ENCODE results near the gene TMEM184B. TPM values are rescaled to one million over a fixed set of nuclear protein-coding genes. Genes with fewer than 3 reads are reported as not detected.

The TMEM184B gene
- polyA plus RNA-seq, 1 donor, result 44.1 TPM

DNA sequence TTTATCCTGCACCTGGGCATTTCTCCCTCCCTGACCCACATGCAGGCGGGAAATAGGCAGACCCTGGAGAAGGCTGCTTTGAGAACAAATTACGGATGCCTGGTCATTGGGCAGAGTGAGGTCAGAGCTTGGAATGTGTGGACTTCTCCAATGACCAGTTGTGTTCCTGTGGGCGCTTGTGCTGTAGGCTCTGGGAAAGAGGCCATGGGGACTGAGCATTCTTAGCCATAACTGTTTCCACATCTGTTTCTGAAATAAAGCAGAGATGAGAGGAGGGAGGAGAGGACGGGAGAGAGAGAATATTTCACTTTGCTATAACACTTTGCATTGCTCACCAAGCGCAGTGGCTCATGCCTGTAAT is 11.2 kb upstream of the TMEM184B start:
- DNase-seq, result no peak

DNA sequence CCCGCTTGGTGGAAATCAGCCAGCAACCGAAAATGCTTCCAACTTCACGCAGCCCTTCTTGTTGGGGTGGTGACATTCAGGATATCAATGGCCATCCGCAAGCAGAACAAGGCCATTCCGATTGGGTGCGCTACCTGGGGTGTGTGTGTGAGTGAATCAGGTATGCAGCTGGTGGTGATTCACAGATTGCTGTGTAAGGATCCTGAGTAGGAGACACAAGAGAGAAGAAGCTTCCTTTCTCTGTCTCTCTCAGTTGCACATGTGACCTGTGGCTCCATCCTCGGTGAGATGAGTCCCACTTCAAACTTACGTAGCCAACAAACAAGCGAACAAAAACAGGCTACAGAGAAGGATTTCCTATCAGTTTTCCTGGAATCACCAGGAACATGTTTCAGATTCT is 9.6 kb upstream of the TMEM184B start:
- DNase-seq, result no peak

- DNase-seq, result no peak
Observed at GRCh38 chr22:38276166-38276565, 3.4 kb upstream of the TMEM184B start.

GRCh38 chr22:38273135-38273826 is 471 bp upstream of the TMEM184B start:
- no peak for DNase-seq

DNA sequence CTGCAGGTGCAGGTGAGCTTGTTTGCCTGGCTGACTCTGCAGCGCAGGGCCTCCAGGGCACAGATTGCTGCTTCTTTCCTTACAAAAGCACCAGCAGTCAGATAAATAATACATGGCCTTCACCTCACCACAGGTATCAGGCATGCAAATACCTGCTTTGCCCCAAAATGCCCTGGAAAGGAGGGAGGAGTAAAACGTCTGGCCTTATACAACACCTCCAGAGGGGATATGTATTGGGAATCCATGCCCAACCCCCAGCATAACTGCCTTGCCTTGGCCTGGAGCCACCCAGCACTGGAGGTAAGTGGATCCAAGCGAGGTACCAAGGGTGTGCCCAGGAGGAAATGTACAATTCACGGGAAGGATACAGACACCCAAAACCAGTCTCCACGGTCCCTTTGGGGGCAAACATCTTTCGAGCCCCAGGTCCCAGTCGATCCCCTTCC is 860 bp downstream of the TMEM184B start:
- no peak for DNase-seq

- no peak for DNase-seq
Observed at GRCh38 chr22:38271101-38271500, 1.7 kb downstream of the TMEM184B start.

DNA sequence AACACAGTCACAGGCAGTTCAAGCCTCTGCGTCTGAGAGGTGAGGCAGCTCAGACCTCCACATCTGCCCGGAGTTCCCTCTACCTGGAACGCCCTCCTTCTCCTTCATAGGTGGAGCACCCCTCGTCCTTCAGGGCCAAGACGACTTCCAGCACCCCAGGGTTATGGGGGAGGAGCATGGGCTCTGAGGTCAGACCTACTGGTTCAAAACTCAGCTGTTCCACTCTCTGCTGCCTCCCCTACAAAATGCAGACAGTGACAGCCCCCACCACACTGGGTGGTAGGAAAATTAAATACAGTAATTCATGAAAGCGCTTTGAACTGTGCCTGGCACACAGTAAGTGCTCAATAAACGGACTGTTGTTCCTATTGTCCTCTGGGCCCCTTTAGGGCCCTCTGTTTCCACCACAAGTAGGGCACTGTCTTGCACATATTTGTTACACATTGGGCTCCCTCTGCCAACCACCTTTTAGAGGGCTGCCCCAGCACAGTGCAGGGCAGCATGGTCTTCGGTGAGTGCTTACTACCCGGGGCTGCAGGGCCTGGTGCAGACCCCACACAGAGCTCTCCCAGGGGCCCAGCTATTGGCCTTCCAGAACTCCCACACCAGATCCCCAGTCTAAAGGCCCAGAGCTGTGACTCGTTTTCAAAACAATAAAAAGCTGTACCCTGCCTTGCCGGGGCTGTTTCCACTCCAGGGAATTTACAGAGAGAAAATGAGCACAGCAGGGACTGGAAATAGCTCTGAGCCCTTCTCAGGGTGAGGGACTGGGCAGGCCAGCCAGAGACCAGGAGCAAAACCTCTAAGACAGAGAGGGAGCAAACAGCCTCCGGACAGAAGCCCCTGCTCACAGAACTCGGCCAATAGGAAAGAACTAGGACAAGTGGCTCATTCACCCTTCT is 2.5 kb downstream of the TMEM184B start:
- DNase-seq, result no peak

- no peak for DNase-seq
Observed at GRCh38 chr22:38269466-38269865, 3.3 kb downstream of the TMEM184B start.

GRCh38 chr22:38267086-38267485 is 5.7 kb downstream of the TMEM184B start:
- DNase-seq, result no peak

GRCh38 chr22:38266120-38266519 is 6.7 kb downstream of the TMEM184B start:
- DNase-seq, result no peak

DNA sequence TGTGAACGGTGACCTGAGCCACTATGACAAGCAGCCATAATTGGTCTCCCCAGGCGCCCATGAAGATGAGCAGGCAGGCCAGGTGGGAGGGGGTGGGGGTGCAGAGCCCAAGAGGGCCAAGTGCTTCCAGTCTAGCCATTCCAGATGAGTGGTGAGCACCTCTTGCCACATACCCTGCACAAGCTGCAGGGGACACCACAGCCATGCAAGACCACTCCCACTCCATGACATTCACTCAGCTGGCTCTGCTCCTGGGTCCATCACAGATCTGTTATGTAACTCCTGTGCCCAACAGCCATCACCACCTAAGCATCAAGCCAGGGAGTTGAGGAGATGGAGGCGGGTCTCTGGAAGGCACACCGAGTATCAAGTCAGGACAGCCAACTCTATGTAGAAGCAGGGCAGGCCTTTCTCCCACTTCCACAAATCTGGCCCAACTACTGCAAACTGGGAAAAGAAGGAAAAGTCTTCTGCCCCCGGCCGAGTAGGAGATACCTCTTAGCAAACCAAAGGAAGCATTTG is 8.4 kb downstream of the TMEM184B start:
- no peak for DNase-seq

DNA sequence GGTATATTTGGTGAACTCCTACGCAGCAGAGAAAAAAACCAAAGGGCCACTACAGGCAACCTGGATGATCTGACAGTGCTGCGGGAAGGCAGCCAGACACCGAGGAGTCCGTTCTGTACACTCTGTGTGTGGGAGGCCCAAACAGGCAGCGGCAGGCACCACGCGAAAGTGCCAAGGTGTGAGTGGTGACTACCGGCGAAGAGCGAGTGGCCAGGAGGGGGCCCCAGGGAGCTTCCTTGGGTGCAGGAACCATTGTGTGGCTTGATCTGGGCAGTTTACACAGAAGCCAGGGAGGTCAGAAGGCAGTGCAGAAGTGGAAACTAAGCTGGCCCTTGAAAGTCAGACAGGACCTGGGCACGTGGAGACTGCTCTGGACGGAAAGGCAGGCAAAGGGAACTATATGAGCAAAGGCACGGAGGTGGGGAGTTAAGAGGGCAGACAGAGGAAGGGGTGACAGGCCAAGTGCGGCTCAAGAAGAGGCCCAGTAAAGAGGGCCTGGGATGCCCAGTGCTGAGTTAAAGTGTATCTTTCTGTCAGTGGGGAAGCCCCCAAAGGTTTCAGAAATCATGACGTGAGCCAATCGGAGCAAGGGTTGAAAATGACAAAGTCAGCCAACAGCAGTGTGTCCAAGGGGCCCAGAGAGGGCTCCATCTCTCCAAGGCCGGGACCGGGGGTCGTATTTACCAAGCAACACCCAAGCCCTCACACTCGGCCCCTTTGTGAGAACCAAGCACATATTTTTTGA is 10.6 kb downstream of the TMEM184B start:
- DNase-seq, result no peak

GRCh38 chr22:38260761-38261681 is 11.8 kb downstream of the TMEM184B start:
- no peak for DNase-seq

GRCh38 chr22:38259370-38259769 is 13.4 kb downstream of the TMEM184B start:
- no peak for DNase-seq

DNA sequence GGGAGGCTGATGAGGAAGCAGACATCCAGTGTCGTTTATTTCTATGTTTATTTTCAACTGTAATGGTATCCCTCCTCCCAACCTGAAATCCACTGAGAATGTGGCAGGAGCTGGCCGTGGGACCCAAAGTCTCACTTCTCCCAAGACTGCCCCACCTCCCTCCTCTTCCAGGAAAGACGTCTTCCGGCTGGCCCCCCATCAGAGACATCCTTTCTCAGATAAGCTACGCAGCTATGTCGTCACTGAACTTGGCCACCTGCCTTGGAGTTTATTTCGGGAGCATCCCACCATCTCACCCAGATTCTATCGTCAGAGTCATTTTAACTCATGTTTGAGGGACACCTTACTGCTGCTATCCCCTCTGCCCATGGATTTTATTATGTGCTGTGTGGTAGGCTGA is 13.9 kb downstream of the TMEM184B start:
- no peak for DNase-seq

GRCh38 chr22:38257650-38258250 is 15.1 kb downstream of the TMEM184B start:
- DNase-seq, result no peak

DNA sequence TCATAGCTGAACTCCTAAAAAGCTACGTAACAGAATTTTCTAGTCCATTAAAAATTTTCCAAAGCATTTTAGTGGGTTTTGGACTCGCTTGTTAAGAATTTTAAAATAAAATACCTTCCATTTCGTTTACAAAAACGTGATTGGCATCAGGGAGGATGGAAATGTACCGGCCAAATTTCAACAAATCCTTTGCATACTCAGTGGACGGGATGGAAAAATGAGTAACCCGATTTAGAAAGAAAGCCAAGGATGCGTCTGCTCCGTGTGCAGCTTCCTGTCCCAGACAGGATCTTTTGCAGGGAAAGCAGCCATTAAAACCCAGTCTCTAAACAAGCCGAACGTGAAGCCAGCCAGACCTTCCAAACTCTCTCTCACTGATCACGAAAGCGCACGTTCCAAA is 15.6 kb downstream of the TMEM184B start:
- DNase-seq, result no peak

- DNase-seq, result no peak
Observed at GRCh38 chr22:38255697-38256096, 17.1 kb downstream of the TMEM184B start.

- no peak for DNase-seq
Observed at GRCh38 chr22:38251341-38251692, 21.5 kb downstream of the TMEM184B start.

- DNase-seq, result no peak
Observed at GRCh38 chr22:38250643-38251340, 22.0 kb downstream of the TMEM184B start.
